Urinary bladder (tissue), 4 donors: ENCODE data around the gene NRBF2. TPM values are rescaled to one million over a fixed set of nuclear protein-coding genes. Genes with fewer than 3 reads are reported as not detected.
"Not testable (repeated sequence)": the region's sequence is repeated elsewhere in the genome, so short reads cannot be mapped to it uniquely, and the experiment has no call there.

Experiments used
- DNase-seq: peaks from one replicate; pipeline ENCODE4 v3.0.0-alpha.2; 2015; ENCODE audit errors: extremely low spot score
- H3K27ac ChIP-seq: one replicate; pipeline ENCODE4 v1.5.1; 2013; ENCODE audit warnings: low read depth, mild to moderate bottlenecking, moderate library complexity
- H3K36me3 ChIP-seq: one replicate; pipeline ENCODE4 v1.6.1; 2013; ENCODE audit warnings: mild to moderate bottlenecking, moderate library complexity; ENCODE audit not compliant: insufficient read depth
- H3K4me1 ChIP-seq: one replicate; pipeline ENCODE4 v1.6.1; 2013; ENCODE audit warnings: mild to moderate bottlenecking, moderate library complexity; ENCODE audit not compliant: insufficient read depth
- H3K4me3 ChIP-seq: one replicate; pipeline ENCODE4 v1.5.1; 2013; ENCODE audit warnings: low read depth, low read length
- WGBS: extraction: QIAGEN DNeasy Blood & Tissue Kit; methylation state at CpG from one replicate; pipeline ENCODE4 v1.1.7; 2013; 5-methylcytosine and 5-hydroxymethylcytosine counted together
- polyA plus RNA-seq: library from polyadenylated mRNA; stranded (reverse); fragments of 200-250 nt; gene quantifications from one replicate; pipeline ENCODE4 v1.2.3, GENCODE V29; 2013
- total RNA-seq: library from RNA; depleted of rRNA; stranded (reverse); fragments of >200 nt; gene quantifications from one replicate; pipeline ENCODE4 v1.2.3, GENCODE V29; 2014
- donor health status: healthy with polysubstance abuse.
- donor health status: healthy.

Gene NRBF2
- total and polyA plus RNA-seq, 2 donors: 16.8 to 26.2 TPM

- DNase-seq: no peak
- 82% methylated on average over 6 of the region's 6 CpGs for WGBS
- peaks cover 2% of the 10 kb centered on the region for H3K4me1 ChIP-seq
- no peaks in the 10 kb centered on the region for H3K36me3 ChIP-seq
- H3K4me3 ChIP-seq: no peak overlapping the region
- H3K27ac ChIP-seq: no peak overlapping the region
These were observed 3.2 kb upstream of the NRBF2 start for GRCh38 chr10:63129888-63130287.

- H3K27ac ChIP-seq: no peak overlapping the region
- no peaks in the 10 kb centered on the region for H3K36me3 ChIP-seq
- H3K4me1 ChIP-seq: peaks cover 2% of the 10 kb centered on the region
- DNase-seq: no peak
- 63% methylated on average over 6 of the region's 6 CpGs for WGBS
- H3K4me3 ChIP-seq: peak overlapping the region; percentile 77
These were observed 475 bp upstream of the NRBF2 start for GRCh38 chr10:63132651-63133055.

GRCh38 chr10:63133821-63134557 is 861 bp downstream of the NRBF2 start:
- DNase-seq: peak; percentile 18
- WGBS: 14% methylated on average over 9 of the region's 9 CpGs
- Histone ChIP-seq H3K4me3 (peak overlapping the region; percentile 77), H3K4me1 (peaks cover 2% of the 10 kb centered on the region), H3K36me3 (no peaks in the 10 kb centered on the region), H3K27ac (peak overlapping the region; percentile 76)

GRCh38 chr10:63137306-63137705 is 4.2 kb downstream of the NRBF2 start:
- no peak for DNase-seq
- Histone ChIP-seq H3K36me3 (no peaks in the 10 kb centered on the region), H3K4me1 (peaks cover 3% of the 10 kb centered on the region), H3K27ac (no peak overlapping the region), H3K4me3 (no peak overlapping the region)
- 65% methylated on average over 2 of the region's 2 CpGs for WGBS

- Histone ChIP-seq H3K27ac (no peak overlapping the region), H3K36me3 (no peaks in the 10 kb centered on the region), H3K4me1 (peaks cover 1% of the 10 kb centered on the region), H3K4me3 (no peak overlapping the region)
- DNase-seq: no peak
- WGBS: 94% methylated on average over 3 of the region's 3 CpGs
These were observed 6.9 kb downstream of the NRBF2 start for GRCh38 chr10:63140077-63140476.

GRCh38 chr10:63142136-63142535 is 9.0 kb downstream of the NRBF2 start:
- no peak overlapping the region for H3K27ac ChIP-seq
- DNase-seq: no peak
- WGBS: 94% methylated on average over 6 of the region's 6 CpGs
- H3K4me1 ChIP-seq: peaks cover 1% of the 10 kb centered on the region
- H3K4me3 ChIP-seq: no peak overlapping the region
- H3K36me3 ChIP-seq: no peaks in the 10 kb centered on the region

- no peak for DNase-seq
- Histone ChIP-seq H3K27ac (no peak overlapping the region), H3K4me1 (peaks cover 1% of the 10 kb centered on the region), H3K4me3 (no peak overlapping the region), H3K36me3 (peaks cover 2% of the 10 kb centered on the region)
- 83% methylated on average over 5 of the region's 5 CpGs for WGBS
These were observed 10.9 kb downstream of the NRBF2 start for GRCh38 chr10:63143987-63144386.

GRCh38 chr10:63145782-63146181 is 12.7 kb downstream of the NRBF2 start:
- no peak overlapping the region for H3K27ac ChIP-seq
- H3K4me1 ChIP-seq: no peaks in the 10 kb centered on the region
- H3K4me3 ChIP-seq: no peak overlapping the region
- DNase-seq: no peak
- H3K36me3 ChIP-seq: peaks cover 2% of the 10 kb centered on the region

- DNase-seq: no peak
These were observed 13.4 kb downstream of the NRBF2 start for GRCh38 chr10:63146503-63146902.

GRCh38 chr10:63150745-63151144 is 17.6 kb downstream of the NRBF2 start:
- no peak overlapping the region for H3K4me3 ChIP-seq
- 86% methylated on average over 4 of the region's 4 CpGs for WGBS
- peaks cover 2% of the 10 kb centered on the region for H3K36me3 ChIP-seq
- no peaks in the 10 kb centered on the region for H3K4me1 ChIP-seq
- H3K27ac ChIP-seq: no peak overlapping the region
- no peak for DNase-seq

More at GRCh38 chr10:63146503-63146902, 13.4 kb downstream of the NRBF2 start:
- Histone ChIP-seq H3K4me1 (no peaks in the 10 kb centered on the region), H3K4me3 (no peak overlapping the region), H3K27ac (no peak overlapping the region), H3K36me3 (peaks cover 2% of the 10 kb centered on the region)

GRCh38 chr10:63153868-63154545 is 20.9 kb downstream of the NRBF2 start:
- not testable (repeated sequence) for H3K27ac ChIP-seq, H3K36me3 ChIP-seq, DNase-seq

GRCh38 chr10:63154546-63155387 is 21.6 kb downstream of the NRBF2 start:
- H3K36me3 ChIP-seq: no peaks in the 10 kb centered on the region
- H3K27ac ChIP-seq: no peak overlapping the region
- no peak overlapping the region for H3K4me3 ChIP-seq
- no peak for DNase-seq
- WGBS: 88% methylated on average over 6 of the region's 6 CpGs
- no peaks in the 10 kb centered on the region for H3K4me1 ChIP-seq

More at GRCh38 chr10:63153868-63154545, 20.9 kb downstream of the NRBF2 start:
- 81% methylated on average over 9 of the region's 9 CpGs for WGBS
- H3K4me1 ChIP-seq, H3K4me3 ChIP-seq: not testable (repeated sequence)

GRCh38 chr10:63155388-63156020 is 22.4 kb downstream of the NRBF2 start:
- DNase-seq: no peak
- Histone ChIP-seq H3K4me3 (no peak overlapping the region), H3K4me1 (no peaks in the 10 kb centered on the region), H3K27ac (no peak overlapping the region), H3K36me3 (no peaks in the 10 kb centered on the region)
- WGBS: 93% methylated on average over 8 of the region's 8 CpGs
